Measurements from ENCODE around the gene PDE3B.

The PDE3B gene

DNA sequence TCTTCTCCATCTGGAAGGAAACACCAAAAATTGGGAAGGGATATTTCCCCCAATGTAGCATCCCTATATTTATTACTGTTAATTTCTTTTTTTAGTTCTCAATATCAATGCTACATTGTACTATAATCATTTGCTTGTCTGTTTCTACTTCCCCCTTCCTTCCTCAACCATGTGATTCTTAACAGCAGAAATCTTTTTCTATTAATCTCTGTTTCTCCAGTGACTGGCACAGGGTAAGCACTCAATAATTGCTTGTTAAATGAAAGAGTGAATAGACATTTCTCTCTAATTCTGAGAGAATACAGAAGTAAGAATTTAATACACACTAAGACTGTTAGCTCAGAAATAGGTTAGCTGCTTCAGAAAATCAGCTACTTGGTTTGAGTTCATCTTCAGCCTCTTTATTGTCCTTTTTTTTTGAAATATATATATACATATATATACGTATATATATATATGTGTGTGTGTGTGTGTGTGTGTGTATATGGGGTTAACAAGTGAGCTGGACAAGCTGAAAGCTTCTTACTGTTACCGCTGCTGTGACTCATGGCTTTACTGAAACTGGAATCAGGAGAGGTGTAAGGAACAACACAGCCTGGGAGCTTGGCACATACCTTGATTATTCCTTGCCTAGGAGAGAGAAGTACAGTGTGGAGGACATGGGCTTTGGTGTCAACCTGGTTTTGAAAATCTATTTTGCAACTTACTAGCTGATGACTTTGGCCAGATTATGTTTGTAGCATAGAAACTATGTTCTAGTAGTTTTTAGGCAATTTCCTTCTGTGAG lies 26.2 kb upstream of the PDE3B start:
- no peak for DNase-seq (ENCODE audit: low spot score)
- TF ChIP-seq, protein P1, sequence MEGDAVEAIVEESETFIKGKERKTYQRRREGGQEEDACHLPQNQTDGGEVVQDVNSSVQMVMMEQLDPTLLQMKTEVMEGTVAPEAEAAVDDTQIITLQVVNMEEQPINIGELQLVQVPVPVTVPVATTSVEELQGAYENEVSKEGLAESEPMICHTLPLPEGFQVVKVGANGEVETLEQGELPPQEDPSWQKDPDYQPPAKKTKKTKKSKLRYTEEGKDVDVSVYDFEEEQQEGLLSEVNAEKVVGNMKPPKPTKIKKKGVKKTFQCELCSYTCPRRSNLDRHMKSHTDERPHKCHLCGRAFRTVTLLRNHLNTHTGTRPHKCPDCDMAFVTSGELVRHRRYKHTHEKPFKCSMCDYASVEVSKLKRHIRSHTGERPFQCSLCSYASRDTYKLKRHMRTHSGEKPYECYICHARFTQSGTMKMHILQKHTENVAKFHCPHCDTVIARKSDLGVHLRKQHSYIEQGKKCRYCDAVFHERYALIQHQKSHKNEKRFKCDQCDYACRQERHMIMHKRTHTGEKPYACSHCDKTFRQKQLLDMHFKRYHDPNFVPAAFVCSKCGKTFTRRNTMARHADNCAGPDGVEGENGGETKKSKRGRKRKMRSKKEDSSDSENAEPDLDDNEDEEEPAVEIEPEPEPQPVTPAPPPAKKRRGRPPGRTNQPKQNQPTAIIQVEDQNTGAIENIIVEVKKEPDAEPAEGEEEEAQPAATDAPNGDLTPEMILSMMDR (IDR thresholded peaks at IDR 0.05; ENCODE audit: extremely low read depth, missing control alignments): no peak

DNA sequence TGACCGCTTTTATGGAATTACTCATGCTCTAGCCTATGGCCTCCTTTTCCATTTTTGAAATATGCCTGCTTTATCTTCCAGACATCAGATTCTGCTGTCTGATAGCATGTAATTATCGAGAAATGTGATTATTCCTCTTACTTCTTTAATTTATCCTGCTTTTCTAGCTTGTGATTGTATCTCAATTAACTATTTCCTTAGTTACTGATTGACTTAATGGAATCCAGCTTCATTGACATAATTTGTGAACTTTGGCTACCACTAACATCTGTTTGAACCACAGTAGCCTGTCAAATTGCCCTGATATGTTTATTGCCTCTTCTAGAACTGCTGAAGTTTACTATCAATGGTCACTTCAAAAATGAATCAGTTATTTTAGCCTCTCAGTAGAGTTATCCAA lies 25.5 kb upstream of the PDE3B start:
- TF ChIP-seq, protein P1 (IDR thresholded peaks at IDR 0.05; ENCODE audit: extremely low read depth, missing control alignments): no peak
- no peak for DNase-seq (ENCODE audit: low spot score)

DNA sequence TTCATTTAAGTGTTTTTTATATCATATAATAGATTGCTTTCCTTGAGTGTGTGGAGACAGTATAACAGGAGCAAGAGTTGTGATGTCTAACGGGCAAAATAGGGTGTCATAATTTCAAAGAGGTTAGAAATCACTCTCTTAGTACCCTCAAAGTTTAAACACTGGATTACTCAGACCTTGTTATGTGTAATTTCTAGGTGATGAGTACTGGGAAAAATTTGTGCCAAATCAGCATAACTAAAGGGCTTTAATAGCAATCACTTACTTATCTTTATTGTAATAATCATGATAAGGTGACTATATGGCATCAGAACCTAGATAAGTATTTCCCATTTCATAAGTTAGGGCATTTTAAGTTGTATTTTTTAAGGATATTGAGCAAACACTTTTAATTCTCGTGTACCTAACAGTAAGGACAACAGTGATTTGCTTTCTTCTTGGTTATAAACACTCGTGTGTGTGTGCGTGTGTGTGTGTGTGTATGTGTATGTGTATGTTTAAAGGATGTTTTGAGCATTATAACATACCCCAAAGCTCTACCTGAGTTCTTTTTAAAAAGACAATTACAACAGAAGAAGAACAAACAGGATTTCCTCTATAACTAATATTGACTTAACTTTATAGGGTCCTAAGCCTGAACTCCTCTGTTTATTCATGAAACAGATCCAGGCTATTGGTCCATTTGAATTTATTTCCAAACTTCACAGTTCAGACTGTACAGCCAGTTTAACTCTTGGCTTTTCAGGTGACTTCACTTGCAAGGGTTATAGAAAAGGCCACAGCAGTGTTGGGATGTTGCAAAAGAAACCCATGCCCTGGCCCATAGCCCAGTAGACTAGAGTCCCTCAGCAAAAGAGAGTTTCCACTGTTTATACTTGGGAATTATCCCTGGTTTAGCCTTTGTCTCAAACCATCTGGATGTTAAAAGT lies 23.7 kb upstream of the PDE3B start:
- TF ChIP-seq, protein P1 (IDR thresholded peaks at IDR 0.05; ENCODE audit: extremely low read depth, missing control alignments): no peak
- no peak for DNase-seq (ENCODE audit: low spot score)

DNA sequence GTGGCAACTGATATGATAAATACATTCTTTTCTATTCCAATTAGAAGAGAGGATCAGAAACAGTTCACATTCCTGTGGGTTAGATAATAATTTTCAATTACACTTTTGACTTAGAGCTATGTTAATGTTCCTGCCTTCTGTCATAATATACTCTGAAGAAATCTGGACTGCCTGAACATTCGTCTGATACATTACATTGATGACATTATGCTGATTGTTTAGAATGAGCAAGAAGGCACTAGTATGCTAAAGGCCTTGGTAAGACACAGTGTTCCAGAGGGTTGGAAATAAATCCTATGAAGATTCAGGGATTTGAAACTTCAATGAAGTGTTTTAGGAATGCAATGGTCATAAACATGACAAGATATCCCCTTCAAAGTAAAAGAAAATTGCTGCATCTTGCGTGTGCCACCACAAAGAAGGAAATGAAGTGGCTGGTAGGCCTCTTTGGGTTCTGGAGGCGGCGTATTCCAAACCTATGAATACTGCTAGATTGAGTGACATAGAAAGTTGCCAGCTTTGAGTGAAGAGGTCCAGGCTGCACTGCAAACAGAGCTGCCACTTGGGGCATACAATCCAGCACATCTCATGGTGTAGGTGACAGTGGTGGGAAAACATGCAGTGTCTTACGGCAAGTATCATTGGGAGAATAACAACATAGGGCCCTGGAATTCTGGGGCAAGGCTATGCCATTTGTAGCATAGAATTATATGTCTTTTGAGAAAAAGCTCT lies 21.2 kb upstream of the PDE3B start:
- TF ChIP-seq, protein P1 (IDR thresholded peaks at IDR 0.05; ENCODE audit: extremely low read depth, missing control alignments): no peak
- no peak for DNase-seq (ENCODE audit: low spot score)

DNA sequence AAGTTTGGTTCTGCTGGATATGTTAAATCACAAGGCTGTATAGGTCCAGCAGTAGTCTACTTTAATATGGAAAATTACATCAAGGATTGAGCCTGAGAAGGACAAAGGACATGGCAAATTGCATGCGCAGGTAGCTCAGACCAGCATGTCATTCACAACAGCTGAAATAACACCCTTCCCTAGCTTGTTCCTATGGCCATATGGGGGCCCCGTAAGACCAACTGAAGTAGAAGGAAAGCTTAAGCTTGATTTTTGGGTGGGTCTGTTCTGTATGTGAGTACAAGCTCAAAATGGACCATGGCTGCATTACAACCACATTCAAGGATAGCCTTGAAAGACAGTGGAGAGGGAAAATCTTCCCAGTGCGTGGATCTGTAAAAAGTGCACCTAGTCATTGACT lies 20.6 kb upstream of the PDE3B start:
- TF ChIP-seq, protein P1 (IDR thresholded peaks at IDR 0.05; ENCODE audit: extremely low read depth, missing control alignments): no peak
- no peak for DNase-seq (ENCODE audit: low spot score)

DNA sequence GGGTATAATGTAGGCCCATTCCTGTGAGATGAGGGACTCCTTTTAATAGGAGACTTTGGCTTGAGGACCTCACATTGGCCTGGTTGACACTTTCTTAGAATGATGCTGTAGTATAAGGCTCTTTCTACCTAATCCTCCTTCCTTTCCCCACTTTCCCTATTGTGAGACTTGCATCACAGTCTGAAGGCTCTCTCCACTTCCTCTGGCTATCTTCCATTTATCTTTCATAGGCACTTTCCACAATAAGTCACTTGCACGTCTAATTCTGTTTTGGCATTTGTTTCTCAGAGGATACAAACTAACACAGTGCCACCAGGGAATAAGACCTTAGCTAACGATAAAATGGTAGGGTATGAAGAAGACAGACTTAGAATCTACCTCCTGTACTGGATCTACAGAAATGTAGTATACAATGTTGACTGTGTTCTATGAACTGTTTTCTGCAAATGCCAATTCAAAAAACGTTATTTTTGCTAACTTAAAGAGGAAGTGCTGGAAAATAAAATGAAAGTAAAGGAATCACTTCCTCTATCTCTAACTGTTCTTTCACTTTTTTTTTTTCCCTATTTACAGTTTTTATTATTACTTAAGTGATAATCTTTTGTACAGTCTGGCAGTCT lies 17.9 kb upstream of the PDE3B start:
- no peak for DNase-seq (ENCODE audit: low spot score)
- TF ChIP-seq, protein P1 (IDR thresholded peaks at IDR 0.05; ENCODE audit: extremely low read depth, missing control alignments): no peak
